Stimulated activated CD4-positive, alpha-beta T cell treated with anti-CD3 and anti-CD28 coated beads, Interleukin-1b, Interleukin-23, amount 100 ng/mL, for 4 hours (primary cell): ENCODE results near the gene KRTAP2-1.
"Not testable (repeated sequence)": the region's sequence is repeated elsewhere in the genome, so short reads cannot be mapped to it uniquely, and the experiment has no call there.

Source experiments
- DNase-seq, 2 donors: peaks; one replicate each; pipeline ENCODE4 v3.0.0-alpha.2; 2020; ENCODE audit warnings: low read depth in 2 of 2

KRTAP2-1 gene, protein sequence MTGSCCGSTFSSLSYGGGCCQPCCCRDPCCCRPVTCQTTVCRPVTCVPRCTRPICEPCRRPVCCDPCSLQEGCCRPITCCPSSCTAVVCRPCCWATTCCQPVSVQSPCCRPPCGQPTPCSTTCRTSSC

DNA sequence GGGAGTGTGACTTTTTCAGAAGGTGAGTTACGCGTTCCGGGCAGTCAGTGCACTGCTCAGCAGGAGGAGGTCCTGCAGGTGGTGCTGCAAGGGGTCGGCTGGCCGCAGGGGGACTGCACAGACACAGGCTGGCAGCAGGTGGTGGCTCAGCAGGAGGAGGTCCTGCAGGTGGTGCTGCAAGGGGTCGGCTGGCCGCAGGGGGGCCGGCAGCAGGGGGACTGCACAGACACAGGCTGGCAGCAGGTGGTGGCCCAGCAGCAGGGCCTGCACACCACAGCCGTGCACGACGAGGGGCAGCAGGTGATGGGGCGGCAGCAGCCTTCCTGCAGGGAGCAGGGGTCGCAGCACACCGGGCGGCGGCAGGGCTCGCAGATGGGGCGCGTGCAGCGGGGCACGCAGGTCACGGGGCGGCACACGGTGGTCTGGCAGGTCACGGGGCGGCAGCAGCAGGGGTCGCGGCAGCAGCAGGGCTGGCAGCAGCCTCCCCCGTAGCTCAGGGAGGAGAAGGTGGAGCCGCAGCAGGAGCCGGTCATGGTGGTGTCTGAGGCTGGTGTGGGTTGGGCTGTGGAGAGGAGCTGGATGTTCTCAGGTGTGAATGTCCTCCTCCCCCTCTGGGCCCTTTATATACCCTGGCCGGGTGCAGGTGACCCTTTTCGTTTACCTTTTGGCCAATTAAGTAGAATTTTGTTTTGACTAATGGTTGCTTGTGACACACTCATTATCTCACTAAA, at the start of gene KRTAP2-1:
KRTAP2-1 (minus strand) TSS at position 582 of the 731 bp plus-strand sequence; CDS start at position 533, 49 bp downstream.
- not testable (repeated sequence) for DNase-seq

DNA sequence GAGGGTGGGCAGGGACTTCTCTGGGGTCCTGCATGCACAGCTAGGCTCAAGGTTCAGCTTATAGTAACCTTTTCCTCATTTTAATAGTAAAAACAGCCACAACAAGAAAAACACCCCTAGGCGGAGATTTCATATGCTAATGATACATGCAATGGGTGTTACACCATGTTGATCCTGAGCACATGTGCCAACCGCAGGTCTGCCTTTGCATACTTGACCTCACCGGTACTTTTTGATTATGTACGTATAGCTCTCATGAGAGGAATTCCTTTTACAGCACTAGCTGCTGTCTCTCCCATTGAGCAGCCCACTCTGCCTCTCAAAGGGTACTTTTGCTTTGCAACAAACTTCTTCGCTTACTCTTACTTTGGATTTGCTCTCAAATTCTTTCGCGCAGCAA, 48.9 kb upstream of the KRTAP2-1 start:
- no peak for DNase-seq

DNA sequence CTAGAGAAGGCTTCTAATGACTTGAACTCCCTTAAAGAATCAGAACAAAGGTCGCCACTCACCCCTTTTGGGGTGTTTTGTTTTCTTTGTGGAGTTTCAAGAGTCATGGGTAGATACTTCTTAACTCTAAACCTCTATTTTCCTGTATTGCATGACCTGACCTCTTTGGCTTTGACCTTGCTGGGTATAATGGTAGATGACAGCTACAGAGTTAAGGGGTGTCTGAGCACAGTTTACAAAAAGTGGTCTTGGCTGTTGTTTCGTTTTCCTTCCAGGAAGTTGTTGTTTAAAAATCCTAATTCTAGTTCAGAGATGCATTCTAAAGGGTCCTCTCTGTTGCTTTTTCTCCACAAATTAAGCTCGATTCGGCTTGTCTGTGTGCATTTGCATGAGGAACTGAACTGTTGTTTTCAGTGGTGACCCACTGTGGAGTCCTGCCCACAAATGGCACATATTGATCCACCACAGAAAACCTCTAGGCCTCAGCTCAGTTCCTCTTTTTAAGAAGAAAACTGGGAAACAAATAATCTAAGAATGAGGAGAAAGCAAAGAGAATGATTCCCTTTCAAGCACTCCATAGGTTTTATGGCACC, 41.7 kb upstream of the KRTAP2-1 start:
- not testable (repeated sequence) for DNase-seq

DNA sequence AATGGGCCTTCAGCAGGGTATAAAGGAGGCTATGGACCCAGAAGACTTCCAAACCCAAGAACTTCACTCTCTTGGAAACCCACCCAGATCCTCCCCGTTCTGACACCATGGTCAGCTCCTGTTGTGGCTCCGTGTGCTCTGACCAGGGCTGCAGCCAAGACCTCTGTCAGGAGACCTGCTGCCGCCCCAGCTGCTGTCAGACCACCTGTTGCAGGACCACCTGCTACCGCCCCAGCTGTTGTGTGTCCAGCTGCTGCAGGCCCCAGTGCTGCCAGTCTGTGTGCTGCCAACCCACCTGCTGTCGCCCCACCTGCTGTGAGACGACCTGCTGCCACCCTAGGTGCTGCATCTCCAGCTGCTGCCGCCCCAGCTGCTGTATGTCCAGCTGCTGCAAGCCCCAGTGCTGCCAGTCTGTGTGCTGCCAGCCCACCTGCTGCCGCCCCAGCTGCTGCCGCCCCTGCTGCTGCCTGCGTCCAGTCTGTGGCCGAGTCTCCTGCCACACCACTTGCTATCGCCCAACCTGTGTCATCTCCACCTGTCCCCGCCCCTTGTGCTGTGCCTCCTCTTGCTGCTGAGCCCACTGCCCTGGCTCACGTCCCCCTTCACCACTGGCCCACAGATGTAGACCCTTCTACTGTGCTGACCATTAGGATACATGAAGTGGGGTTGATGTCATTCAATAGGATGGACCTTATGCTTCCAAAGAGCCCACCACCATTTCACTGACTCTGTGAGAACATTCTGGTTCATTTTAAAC, 37.2 kb upstream of the KRTAP2-1 start, which contains the start of gene KRTAP4-7:
KRTAP4-7 (plus strand) TSS at position 51 of the 757 bp plus-strand sequence; CDS start at position 108, 57 bp downstream.
- not testable (repeated sequence) for DNase-seq

DNA sequence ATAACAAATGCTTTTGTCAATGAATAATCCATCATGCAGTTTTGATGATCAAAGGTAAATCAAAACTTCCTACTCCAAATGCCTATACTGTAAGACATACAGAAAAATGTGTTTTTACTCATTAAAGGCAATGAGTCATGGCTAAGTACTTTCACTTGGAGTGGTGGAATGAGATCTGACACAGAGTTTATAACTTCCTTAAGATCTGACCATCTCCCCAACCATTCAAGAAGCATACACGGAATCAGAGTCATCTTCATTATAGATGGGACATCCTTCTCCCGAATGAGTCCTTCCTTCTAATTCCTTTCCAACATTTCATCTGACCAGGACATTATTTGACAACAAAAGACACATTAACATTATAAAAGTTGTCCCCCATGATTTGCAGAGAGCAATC, 36.3 kb upstream of the KRTAP2-1 start:
- DNase-seq, result not testable (repeated sequence)

DNA sequence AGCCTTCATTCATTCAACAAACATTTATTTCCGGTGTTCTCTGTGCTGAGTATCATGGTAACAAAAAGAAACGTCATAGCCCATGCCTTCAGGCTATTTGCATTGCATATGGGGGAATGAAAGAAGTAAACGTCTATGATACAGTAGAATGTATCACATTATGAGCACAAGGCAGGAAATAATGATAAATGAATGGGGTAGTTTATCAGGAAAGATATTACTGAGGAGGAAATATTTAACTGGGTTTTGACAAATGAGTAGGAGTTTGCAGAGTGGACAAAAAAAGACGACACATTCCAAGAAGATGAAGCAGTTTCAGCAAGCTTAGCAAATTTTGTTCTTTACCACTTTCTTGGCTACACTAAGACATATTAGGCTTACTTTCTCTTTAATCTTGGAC, 35.5 kb upstream of the KRTAP2-1 start:
- DNase-seq, result no peak

DNA sequence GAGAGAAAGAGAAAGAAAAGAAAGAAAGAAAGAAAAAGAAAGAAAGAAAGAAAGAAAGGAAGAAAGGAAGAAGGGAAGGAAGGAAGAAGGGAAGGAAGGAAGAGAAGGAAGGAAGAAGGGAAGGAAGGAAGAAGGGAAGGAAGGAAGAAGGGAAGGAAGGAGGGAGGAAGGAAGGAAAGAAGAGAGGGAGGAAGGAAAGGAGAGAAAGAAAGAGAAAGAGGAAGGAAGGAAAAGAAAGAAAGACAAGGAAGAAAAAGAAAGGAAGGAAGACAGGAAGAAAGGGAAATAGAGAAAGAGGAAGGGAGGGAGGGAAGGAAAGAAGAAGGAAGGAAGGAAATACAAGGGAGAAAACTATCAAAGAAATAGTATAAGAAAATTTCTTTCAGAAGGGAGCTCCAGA, 29.7 kb upstream of the KRTAP2-1 start:
- no peak for DNase-seq

DNA sequence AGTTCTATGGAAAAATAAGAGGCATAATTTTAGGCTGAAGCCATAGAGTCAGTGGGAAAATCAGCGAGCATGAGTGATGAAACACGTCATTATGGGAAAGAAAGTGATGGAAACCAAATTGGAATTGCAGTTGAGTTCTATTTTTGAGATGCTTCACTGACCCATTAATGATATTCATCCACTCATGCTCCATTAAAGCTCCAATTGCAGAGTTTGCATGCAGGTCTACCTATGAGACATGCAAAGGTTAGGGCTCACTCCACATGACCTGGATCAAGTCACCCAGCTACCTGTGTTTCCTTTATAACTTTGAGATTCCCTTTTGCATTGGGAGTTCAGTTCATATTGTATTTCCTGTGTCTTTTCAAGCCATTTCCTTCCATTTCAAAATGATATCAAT, 26.6 kb upstream of the KRTAP2-1 start:
- DNase-seq, result no peak

DNA sequence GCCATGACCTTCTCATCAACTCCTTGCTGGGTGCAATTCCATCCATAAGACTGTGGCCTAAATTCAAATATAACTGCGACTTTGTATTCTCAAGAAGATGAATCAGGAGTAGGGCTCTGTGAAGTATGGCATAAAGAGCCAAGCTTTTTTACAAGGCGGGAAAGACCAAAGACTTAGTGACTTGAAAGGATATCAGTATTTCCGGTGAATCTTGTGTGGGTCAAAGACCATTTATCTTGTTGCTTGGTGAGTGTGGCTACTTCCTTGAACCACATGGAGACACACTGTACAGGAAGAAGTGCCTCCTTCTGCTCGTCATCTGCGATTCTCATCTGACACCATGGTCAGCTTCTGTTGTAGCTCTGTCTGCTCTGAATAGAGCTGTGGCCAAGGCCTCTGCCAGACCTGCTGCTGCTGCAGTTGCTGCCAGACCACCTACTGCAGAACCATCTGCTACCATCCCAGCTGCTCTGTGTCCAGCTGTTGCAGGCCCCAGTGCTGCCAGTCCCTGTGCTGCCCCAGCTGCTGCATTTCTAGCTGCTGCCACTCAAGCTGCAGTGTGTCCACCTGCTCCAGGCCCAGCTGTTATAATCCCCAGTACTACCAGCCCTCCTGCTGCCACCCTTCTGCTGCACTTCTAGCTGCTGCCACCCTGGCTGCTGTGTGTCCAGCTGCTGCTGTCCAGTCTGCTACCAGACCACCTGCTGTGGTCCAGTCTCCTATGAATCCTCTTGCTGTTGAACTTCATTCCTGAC, 24.7 kb upstream of the KRTAP2-1 start:
- DNase-seq, result no peak

DNA sequence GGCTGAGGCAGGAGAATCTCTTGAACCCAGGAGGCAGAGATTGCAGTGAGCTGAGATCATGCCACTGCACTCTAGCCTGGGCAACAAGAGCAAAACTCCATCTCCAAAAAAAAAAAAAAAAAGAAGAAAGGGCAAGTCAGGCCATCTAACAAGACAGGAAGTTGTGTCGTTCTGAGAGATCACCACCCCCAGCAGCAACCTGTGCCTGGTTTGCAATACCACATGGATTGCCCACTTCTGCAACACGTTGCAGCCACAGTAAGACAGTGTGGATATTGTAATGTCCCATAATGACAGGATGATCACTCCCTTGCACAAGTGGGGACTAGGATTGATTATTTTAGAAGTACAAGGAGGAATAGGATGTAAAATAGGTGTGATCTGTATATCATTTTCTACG, 21.9 kb upstream of the KRTAP2-1 start:
- no peak for DNase-seq

DNA sequence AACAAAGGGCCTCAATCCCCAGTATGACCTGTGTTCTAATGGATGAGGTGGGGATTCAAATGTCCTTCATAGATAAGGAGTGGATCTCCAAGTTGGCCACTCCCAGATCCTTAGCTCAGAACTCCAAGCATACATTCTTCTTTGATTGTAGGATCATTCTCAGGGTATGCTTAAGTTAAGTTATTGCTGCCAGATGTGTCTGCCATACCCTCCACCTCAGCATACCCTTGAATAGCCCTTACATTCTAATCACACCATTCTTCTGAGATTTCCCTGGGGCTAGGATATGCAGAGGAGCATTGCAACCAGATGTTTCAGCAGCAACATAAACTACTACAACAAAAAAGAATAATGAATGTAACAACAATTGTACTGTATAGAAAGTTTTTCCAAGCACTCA, 20.2 kb upstream of the KRTAP2-1 start:
- no peak for DNase-seq

DNA sequence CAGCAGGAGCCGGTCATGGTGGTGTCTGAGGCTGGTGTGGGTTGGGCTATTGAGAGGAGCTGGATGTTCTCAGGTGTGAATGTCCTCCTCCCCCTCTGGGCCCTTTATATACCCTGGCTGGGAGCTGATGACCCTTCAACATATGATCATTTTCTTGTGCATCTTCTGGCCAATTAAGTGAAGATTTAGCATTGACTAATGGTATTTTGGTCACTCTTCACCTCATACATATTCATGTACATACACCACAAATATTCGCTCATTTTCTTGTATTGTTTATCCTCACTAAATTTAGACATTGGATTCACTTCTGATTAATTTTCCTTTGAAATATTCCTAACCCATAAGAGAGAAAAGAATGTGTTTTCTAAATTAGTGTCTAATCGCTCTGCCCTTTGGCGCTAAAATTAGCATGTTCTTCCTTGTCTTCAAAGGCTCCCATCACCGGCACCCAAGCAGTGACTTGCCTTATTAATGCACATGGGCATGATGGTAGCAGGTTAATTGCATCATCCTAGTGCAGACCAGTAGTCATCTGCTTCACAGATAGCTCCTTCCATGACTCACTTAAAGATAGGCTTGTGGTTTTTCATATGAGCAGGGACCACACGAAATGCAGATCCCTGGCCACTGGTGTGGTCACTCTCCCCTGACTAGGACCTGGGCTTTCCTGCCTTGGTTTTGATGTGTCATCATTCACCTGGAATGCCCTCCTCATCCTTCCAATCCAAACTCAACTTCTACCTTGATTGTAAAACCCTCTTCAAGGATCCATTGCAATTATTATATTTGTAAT, 18.9 kb upstream of the KRTAP2-1 start, which contains the start of gene KRTAP2-4:
KRTAP2-4 (minus strand) TSS at position 51 of the 796 bp plus-strand sequence; CDS start at position 17, 34 bp downstream.
- DNase-seq, result no peak

DNA sequence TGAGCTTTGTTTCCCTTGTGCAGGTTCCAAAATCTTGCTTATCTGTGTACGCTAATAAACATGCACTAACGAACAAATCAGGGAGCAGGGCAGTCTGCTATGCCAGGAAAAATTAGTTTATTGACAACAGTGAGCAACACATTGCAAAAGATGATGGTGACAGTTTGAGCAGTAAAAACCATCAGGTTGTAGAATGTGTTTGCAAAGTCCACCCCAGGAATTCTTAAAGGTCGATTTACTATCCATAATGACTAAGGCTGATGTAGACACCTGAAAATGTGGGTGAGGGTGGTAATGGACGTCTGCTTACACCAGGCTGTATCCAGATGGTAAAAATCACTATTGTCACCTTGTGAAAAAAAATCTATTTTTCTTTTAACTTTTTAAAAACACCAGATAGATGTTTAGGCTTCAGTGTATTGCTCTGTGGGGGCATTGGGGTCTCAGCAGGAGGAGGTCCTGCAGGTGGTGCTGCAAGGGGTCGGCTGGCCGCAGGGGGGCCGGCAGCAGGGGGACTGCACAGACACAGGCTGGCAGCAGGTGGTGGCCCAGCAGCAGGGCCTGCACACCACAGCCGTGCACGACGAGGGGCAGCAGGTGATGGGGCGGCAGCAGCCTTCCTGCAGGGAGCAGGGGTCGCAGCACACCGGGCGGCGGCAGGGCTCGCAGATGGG, 18.0 kb upstream of the KRTAP2-1 start:
- DNase-seq, result not testable (repeated sequence)

DNA sequence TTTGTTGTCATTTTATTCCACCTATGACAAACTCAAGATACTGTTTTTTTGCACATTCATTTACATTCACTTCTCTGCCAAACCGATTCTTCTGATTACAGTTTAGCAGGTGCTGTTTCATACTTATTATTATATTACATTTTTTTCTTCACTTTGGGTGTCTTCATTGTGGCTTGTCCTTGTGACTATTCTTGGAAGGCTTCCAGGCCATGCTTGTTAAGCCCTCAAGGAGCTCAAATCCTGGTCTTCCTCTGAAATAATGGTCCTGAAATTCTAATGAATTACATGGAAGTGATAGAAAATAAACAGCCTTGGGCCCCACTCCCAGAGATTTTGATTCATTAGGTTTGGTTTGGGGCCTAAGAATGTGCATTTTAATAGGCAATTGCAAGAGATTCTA, 17.2 kb upstream of the KRTAP2-1 start:
- no peak for DNase-seq

DNA sequence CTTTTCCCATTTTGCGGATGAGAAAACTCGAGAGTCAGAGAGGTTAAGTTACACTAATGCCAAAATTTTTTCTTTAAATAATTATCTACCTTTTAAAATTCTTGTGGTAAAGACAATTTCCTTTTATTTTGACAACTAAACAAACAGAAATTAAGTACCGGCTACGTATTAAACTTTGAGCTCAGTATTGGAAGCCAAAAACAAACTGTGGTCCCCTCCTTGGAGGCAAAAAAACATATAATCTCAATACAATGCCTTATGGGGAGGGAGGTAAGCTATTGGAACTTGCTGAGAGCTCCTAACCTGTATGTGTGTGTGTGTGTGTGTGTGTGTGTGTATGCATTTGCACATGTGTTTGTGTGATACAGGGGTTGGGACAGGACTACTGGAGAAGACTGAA, 16.3 kb upstream of the KRTAP2-1 start:
- no peak for DNase-seq

DNA sequence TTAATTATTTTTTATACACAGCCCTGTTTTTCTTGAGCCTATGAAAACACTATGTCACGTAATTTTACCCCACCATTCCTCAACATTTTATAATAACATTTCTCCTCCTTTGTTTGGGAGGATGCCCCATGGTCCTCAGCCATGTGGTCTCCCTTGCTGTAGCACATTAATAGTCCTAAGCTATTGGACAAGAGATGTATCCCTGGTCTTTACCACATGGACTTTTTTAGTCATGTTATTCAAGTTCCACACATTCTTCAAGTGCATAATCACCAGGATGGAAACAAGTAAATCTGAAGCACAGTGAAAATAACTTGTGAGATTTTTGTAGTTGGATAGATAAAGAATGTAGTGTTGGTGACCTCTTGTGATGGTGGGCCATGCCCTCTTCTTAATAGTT, 14.8 kb upstream of the KRTAP2-1 start:
- DNase-seq, result no peak

DNA sequence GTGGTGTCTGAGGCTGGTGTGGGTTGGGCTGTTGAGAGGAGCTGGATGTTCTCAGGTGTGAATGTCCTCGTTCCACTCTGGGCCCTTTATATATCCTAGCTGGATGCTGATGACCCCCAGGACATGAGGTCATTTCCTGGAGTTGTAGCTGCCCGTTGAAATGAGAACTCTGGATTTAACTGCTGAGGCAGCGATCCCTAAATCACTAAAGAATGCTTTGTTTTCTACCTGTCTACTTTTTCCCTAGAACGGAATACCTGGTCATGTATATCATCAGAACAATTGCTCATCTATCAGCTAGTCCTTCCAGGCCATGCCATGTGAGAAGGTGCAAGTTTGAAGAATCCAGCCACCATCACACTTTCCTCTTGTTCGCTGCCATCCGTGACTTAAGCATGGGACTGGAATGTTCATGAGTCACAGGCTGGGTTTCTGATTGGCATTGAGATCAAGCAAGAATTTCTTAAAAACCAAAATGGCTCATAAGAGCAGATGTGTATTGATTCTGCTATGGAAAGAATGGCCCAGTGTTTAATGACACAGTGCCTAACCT, 13.0 kb upstream of the KRTAP2-1 start, which contains the start of gene KRTAP2-3:
KRTAP2-3 (minus strand) TSS at position 63 of the 553 bp plus-strand sequence. CDS start 64 bp downstream, outside the sequence.
- no peak for DNase-seq

DNA sequence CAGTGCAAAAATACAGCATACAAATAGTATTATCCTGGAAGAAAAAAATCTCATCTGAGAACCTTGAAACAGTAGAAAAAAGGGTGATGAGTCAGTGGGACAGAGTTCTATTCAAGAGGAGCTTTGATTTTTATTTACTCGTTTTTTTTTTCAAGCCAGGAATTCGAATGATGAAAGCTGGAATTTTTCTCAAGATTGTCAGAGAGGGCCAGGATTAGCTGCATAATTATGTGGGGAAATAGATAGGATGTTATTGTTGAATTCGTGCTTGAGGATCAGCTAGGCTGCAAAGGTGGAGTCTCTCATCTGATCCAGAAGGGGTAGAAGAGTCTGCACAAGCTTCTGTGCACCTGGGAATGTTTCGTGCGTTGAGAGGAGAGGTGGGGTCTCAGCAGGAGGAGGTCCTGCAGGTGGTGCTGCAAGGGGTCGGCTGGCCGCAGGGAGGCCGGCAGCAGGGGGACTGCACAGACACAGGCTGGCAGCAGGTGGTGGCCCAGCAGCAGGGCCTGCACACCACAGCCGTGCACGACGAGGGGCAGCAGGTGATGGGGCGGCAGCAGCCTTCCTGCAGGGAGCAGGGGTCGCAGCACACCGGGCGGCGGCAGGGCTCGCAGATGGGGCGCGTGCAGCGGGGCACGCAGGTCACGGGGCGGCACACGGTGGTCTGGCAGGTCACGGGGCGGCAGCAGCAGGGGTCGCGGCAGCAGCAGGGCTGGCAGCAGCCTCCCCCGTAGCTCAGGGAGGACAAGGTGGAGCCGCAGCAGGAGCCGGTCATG, 12.3 kb upstream of the KRTAP2-1 start:
- DNase-seq, result not testable (repeated sequence)

DNA sequence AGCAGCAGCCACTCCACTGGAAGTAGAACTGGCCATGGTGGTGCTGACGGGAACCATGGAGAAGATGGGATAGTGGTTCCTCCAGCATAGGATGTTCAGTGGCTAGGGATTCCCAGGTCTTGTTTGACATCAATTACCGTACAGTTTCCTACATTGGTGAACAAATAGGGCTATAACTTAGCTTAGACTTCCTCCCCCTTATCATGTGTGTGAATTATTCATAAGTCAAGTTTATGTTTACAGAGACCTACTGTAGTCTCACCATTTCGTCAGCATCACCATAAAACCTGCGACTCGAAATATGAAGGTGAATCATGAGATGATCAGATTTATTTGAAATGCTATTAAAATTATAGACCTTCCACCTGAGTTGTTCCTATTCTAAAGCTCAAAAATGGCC, 11.6 kb upstream of the KRTAP2-1 start:
- no peak for DNase-seq
